Fibroblast of skin of right quadriceps (primary cell): ENCODE data around the gene GINM1.

Experiments used
- DNase-seq: peaks from one replicate; pipeline ENCODE4 v3.0.0-alpha.2; 2013

GINM1 gene, protein sequence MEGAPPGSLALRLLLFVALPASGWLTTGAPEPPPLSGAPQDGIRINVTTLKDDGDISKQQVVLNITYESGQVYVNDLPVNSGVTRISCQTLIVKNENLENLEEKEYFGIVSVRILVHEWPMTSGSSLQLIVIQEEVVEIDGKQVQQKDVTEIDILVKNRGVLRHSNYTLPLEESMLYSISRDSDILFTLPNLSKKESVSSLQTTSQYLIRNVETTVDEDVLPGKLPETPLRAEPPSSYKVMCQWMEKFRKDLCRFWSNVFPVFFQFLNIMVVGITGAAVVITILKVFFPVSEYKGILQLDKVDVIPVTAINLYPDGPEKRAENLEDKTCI

DNA sequence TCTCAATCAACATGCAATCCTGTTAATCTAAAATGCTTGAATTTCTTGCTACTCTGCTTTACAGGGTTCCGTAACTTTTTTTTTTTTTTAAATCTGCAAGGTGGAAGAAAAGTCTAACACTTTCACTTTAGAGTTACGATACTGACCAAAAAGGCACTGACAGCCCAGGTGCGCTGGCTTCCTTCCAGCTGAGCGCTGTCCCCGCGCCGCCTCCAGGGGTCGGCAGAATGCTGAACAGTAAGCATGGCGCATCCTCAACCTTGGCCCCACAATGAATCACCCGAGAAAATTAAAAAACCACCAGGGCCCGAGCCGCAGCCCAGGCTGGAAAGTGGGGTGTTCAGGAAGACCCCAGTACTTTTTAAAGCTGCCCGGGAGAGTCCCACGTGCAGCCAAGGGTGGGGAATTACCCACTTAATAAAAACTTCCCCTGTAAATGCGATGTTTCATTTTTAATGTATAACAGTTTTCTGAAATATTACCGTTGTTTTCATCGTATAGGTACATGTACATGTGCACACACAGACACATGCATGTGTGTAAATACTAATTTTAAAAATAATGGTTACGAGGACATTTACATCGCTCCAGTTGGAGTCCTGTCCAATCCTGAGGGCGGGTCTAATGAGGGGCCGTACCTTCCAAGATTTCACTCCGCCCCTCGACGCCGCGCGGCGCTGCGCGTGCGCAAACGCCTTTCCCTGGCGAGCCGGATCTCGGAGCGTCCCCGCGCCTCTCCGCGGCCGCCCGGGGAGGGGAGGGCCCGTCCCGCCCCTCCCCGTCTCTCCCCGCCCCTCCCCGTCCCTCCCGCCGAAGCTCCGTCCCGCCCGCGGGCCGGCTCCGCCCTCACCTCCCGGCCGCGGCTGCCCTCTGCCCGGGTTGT is at the start of gene GINM1:
Gene GINM1 (plus strand): TSS at position 849 of the 883 bp plus-strand sequence. CDS start 40 bp downstream, outside the sequence.
- DNase-seq, result peak; percentile 94

DNA sequence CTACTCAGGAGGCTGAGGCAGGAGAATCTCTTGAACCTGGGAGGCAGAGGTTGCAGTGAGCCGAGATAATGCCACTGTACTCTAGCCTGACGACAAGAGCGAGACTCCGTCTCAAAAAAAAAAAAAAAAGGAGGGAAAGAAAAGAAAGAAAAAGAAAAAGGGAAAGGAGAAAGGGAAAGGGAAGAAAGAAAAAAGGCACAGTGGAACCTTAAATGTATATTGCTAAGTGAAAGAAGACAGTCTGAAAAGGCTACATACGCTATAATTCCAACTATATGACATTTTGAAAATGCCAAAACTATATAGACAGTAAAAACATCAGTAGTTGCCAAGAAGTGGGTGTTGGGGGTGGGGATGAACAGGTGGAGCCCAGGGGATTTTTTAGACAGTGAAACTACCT is 36.5 kb upstream of the GINM1 start:
- no peak for DNase-seq

DNA sequence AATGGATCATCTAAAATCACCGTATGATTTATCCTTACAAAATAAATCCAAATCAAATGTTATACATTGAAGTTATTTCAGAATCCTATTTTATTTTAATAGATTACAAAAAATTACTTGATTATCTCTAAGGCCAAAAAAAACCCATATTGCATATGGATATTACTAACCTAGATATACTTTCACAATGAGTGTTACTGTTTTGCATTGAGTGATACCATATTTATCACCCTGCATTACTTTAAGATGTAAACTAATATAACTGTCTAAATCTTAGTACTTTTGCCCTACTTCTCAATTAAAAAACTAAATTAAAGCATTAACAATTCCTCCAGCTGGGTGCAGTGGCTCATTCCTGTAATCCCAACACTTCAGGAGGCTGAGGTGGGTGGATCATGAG is 31.4 kb upstream of the GINM1 start:
- no peak for DNase-seq

DNA sequence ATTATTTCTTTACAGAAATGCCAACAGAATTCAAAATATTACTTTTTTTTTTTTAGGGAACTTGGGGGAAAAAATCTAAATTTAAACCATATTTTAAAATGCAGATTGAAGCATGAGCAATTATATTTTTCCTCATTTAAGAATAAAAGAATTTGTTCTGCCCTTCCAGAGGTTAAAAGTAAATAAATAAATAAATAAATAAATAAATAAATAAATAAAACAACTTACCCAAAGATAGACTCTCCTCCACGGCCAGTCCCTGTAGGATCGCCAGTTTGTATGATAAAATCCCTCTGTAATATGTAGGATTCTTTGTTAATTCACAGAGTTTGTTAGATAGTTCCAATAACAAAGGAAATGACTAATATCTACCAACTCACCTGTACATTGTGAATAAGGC is 25.0 kb upstream of the GINM1 start:
- no peak for DNase-seq

DNA sequence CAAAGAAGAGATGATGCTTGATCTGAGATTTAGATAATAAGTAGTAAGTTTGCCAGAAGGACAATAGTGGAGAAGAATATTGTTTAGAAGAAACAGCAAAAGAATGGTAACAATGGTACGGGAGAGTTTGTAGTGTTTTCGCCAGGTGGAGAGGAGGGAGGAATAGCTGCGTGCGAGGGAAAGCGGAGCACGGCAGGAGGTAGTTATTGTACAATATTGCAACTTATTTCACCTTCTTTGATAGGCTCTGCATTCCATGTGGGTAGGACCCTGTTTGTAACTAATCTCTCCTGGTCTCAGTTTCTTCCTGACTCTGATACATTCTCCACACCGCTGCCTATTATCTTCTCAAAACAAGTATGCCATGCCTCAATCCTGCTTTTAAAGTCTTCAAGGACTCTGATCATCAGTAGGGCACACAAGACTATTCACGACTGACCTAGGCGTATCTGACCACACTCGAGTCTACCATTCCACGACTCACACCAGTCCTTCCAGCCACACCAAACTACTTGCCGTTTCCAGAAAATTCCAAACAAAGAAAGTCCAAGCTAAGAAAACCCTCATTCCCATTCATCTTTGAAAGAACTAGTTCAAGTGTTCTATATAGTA is 21.4 kb upstream of the GINM1 start:
- peak; percentile 2 for DNase-seq

DNA sequence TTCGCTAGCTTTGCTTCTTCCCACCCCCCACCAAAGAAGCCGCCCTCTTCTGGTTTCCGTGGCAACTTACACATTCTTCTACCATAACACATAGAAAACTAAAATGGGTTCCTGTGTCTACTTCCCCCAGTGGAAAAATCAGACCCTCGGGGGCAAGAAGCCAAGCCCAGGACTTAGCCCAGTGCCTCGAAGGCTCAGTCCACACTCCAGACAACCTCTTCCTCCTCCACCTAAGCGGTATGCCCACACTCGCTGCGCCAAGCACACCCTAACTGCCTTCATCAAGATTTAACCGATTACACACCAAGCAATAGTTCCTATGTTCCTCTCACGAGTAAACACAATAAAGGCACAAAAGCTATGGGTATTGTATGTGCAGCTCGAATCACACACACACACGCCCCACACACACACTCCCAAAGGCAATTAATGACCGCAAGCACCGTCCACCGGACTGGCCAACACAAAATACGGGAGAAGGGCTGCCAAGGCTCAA is 20.9 kb upstream of the GINM1 start:
- DNase-seq, result peak; percentile 74

DNA sequence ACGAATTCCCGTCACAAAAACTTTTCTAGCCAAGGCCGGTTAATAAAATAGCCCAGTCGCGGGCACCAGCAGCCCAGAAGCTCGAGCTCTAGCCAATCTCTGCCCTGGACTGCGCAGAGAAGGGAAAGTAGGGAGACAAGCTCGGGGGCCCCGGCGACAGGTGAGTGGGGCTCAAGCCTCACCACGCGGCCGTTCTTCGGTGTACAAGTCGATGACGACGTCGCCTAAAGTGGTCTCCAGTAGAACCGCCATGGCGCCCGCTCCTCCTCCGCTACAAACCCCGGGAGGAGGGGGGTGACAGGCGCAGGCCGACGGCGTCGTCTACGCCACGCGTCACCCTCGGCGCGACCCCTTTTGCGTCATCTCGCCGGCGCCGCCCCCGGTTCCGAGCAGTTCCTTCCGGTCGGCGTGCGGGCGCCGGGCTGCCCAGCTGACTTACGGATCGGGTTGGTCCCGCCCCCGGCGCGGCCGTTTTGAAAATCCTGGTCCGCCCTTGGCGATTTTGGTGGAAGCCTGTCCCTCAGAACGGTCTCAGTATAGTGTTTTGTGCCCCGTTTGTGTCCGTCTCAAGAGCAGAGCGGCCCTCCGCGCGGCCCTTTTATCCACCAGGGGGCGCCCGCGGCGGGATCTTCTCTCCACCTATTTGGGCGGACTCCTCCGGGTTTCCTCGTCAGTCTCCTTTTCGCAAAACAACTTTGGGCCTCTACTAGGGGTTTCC is 20.3 kb upstream of the GINM1 start, which contains the start of gene PPIL4:
Gene PPIL4 (minus strand): TSS at position 290 of the 718 bp plus-strand sequence. CDS start 38 bp downstream, at position 252.
- DNase-seq, result peak; percentile 96

DNA sequence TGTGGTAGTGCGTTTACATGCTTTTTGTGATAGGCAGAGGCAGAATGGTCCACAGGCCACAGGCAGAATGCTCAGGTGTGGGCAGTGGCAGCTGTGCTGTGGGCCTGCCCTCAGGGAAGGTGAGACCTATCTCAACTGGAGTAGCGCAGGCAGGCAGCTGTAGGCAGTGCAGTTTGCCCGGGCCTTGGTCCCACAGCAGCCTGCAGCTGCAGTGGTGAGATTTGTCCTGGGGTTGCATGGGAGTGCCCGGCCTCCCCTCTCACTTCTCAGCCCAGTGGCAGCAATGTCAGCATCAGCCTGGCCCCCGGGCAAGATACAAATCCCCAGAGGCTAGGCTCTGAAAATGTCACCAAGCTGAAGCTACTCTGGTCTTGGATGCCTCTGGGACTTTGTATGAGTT is 14.3 kb upstream of the GINM1 start:
- DNase-seq, result no peak

DNA sequence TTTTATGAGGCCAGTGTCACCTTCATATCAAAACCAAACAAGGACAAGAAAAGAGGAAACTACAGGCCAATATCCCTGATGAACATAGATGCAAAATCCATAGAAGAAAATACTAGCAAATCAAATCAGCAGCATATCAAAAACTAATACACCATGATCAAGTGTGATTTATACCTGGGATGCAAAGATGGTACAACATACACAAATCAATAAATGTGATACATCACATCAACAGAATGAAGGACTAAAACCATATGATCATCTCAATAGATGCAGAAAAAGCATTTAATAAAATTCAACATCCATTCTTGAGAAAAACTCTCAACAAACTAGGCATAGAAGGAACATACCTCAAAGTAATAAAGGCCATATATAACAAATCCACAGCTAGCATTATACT is 8.1 kb upstream of the GINM1 start:
- no peak for DNase-seq

DNA sequence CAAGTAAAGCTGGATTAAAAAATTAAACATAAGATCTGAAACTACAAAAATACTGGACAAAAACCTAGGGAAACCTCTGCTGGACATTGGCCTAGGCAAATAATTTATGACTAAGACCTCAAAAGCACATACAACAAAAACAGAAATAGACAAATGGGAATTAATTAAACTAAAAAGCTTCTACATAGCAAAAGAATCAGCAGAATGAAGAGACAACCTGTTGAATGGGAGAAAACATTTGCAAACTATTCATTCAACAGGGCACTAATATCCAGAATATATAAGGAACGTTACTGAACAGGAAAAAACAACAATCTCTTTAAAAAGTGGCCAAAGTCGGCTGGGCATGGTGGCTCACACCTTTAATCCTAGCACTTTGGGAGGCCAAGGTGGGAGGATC is 6.8 kb upstream of the GINM1 start:
- no peak for DNase-seq

DNA sequence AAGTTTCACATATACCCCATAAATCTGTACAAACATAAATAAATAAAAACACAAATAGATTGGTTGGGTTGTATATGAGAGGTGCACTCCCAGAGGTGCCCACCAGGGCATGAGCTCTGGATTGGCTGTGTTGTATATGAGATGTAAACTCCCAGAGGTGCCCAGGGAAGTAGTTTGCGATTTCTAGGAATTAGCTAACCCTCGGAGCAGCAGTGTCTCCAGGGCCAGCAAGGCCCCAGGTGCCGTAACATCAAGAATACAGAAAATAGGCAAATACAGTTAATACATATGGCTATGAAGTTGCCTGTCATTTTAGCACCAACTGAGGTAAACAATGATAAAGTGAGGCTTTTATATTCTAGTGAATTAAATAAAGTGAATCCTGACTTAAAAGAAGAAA is 5.4 kb upstream of the GINM1 start:
- DNase-seq, result peak; percentile 5

DNA sequence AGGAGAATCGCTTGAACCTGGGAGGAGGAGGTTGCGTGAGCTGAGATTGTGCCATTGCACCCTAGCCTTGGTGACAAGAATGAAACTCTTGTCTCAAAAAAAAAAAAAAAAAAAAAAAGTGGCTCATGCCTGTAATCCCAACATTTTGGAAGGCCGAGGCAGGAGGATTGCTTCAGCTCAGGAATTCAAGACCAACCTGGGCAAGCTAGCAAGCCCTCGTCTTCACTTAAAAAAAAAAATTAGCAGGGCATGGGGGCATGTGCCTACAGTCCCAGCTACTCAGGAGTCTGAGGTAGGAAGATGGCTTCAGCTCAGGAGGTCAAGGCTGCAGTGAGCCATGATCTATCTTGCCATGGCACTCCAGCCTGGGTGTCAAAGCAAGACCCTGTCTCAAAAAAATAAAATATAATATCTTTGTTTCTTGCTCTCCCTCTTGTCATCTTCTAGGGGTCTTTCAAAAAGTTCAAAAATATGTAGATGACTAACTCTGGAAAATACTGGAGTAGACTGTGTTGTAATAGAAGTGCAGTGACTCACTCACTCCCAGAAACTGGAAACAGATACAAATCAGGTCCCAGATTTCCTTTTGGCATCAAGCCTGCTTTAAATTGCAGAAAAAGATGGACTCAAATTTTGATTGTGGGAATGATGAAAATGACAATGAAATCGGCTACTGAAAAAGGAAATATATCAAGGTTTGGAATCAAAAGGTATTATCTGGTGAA is 2.8 kb upstream of the GINM1 start:
- DNase-seq, result peak; percentile 88

DNA sequence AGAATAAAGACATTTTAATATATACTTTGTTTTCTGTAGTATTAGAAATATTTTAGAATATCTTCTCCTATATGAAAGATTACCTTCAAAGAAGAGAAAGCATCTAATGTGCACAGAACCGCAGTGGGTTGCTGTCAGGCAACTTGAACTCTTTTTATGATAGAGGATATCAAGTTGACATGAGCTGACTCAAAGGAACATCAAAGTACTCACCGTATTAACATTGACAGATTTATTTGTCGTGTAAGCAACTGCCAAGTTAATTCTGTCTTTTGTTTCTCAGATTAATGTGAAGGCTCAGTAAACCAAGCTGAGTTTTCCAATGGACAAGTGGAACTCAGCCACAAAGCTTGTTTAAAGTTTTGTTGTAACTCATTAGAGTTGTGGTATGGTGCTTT is 2.2 kb upstream of the GINM1 start:
- no peak for DNase-seq

DNA sequence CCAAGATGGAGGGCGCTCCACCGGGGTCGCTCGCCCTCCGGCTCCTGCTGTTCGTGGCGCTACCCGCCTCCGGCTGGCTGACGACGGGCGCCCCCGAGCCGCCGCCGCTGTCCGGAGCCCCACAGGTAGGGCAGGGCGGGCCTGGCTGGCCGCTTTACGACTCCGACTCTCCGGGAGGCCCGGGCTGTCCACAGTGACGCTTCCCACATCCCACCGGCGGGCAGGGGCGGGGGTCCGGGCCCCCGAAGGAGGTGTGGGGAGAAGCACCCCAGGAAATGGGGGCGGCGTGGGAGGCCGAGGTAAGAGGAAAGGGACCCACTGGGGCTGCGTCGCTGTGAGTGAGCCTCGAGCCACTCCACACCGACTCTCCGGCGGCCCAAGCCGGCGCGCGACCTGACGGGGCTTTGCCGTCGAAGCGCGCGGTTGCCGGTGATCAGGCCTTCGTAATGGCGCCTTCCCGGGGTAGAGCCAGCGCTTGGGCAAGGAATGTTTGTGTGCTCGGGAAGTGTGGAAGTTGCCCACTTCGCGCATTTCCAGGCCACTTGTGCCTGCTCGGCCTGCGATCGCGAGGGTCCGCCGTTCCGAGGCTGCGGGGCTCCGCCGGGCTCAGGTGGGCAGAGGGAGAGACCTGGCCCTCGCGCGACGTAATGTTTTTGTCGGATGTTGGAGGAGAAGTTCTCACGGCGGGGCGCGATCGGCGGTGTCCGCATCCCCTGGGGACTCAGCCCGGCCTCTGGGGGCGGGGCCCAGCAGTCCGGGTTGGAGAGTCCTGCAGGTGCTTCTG is 427 bp downstream of the GINM1 start:
- DNase-seq, result peak; percentile 28

DNA sequence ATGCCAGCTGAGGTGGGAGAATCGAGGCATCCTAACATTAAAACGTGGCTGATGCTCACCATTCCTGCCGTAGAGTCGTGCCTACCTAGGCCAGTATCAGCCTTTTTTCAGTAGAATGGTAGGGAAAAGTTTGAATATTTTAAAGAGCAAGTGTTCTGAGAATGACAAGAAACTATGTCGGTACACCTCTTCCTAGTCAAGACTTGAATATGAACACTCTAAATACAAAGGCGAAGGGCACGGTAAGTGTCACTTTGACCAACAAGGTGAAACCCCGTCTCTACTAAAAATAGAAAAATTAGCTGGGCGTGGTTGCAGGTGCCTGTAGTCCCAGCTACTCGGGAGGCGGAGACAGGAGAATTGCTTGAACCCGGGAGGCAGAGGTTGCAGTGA is 1.0 kb downstream of the GINM1 start:
- no peak for DNase-seq

DNA sequence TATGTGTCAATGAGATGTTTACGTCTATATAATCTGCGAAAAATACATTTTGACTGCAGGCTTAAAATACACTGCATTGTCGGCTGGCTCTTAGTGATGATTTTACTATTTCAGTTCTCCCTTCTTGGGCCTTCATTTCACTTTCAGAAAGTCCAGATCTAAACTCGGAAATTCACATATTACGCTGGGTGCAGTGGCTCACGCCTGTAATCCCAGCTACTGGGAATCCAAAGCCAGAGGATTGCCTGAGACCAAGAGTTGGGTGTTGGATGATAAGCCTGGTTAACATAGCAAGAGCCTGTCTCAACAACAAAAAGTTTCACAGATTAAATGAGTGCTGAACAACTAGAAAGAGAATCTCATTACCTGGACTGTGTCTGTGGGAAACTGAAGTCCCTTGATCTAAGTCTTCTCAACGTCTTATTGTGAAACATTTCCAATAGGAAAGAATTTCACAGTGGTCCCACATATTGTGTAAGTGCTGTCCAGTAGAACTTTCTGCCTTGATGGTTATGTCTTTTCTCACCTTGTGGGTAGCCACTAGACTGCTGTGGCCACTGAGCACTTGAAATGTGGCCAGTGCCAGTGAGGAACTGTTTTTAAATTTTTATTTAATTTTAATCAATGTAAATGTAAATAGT is 1.9 kb downstream of the GINM1 start:
- DNase-seq, result no peak

DNA sequence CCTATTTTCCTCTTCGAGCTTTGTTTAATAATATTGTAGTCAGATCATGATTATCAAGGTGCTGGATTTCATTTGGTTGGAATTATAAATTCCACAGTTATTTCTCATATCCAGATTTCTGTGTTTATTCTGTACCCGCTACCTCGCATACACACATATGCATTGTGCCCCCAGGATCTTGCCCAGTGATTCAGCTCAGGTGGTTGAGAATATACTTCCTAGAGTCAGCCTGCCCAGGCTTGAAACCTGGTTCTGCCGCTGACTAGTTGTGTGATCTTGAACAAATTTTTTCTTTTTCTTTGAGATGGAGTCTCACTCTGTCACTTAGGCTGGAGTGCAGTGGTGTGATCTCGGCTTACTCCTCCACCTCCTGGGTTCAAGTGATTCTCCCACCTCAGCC is 14.7 kb downstream of the GINM1 start:
- no peak for DNase-seq

DNA sequence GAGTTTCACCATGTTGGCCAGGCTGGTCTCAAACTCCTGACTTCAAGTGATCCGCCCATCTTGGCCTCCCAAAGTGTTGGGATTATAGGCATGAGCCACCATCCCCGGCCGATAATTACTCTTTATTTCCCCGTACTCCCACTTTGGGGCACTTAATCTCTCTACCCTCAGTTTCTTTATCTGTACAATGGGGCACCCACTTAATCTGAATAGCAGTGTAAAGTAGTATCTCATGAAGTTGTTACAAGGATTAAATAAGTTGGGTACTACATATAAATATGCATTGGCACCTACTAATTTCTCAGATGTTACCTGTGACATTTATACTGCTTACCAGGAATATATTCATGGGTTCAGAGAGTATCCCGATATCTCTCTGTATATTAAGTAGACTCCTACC is 15.2 kb downstream of the GINM1 start:
- DNase-seq, result no peak

DNA sequence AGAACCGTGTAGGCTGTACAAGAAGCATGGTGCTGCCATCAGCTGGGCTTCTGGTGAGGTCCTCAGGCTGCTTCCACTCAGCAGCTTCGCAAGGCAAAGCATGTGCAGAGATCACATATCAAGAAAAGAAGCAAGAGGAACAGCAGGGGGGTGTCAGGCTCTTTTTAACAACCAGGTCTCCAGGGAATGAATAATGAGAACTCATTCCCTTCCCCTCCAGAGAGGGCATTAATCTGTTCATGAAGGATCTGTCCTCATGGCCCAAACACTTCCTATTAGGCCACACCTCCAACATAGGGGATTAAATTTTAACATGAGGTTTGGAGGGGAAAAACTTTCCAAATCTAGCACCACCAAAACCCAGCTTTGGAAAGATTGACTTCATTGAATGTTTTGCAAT is 20.0 kb downstream of the GINM1 start:
- DNase-seq, result no peak

DNA sequence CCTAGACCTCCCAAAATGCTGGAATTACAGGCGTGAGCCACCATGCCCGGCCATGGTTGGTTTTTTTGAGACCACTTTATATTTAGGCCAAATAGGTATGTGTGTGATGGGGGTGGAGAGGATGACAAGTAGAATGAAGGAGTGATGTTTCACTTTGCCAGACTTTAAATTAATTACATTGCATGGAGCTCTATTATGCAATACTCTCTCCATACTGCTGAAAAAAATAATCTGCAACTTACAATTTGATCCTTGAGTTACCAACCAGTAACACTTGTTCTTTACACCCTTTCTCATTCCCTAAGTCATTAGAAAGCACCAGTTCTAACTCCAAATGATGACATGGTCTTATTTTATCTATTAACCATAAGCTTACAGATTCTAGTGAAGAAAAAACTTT is 26.8 kb downstream of the GINM1 start:
- DNase-seq, result no peak

DNA sequence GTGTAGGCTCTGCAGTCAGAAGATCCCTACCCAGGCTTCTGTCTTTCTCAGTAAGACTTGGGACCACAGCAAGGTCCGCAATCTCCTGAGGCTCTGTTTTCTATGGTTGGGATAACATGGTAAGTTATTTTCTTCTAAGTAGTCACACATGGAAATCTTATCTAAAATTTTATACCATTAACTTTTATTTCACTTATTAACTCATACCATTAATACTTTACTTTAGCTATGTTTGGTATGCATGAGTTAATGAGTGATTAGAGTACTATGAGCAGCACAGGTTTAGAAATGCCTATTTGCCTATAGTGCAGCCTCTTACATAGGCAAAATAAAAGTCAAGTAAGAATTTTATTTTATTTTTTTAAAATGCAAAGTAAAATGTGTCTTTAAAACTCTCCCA is 27.2 kb downstream of the GINM1 start:
- no peak for DNase-seq
